Hepatocyte (in vitro differentiated cells): ENCODE measurements around the gene C1orf21. TPM values are rescaled to one million over a fixed set of nuclear protein-coding genes. Genes with fewer than 3 reads are reported as not detected.

Source experiments
- DNase-seq: peaks from one replicate; pipeline ENCODE4 v3.0.0-alpha.2; 2016; ENCODE audit warnings: low spot score
- H2AFZ ChIP-seq: fragments of 200-600 bp; sonication (generic); 2 replicates; pipeline ENCODE4 v1.6.0; 2016; ENCODE audit warnings: antibody characterized with exemption, mild to moderate bottlenecking
- H3K27ac ChIP-seq: fragments of 200-600 bp; sonication (generic); 2 replicates; pipeline ENCODE4 v1.5.1; 2016; ENCODE audit warnings: mild to moderate bottlenecking
- H3K27me3 ChIP-seq: fragments of 200-600 bp; sonication (generic); 2 replicates; pipeline ENCODE4 v1.6.1; 2016
- H3K36me3 ChIP-seq: fragments of 200-600 bp; sonication (generic); replicated peaks from 2 replicates; pipeline ENCODE4 v1.5.1; 2016; ENCODE audit warnings: low read depth; ENCODE audit not compliant: insufficient read depth
- H3K4me1 ChIP-seq: fragments of 200-600 bp; sonication (generic); 2 replicates; pipeline ENCODE4 v1.5.1; 2016; ENCODE audit warnings: mild to moderate bottlenecking, moderate library complexity; ENCODE audit not compliant: insufficient read depth
- H3K4me2 ChIP-seq: fragments of 200-600 bp; sonication (generic); 2 replicates; pipeline ENCODE4 v1.6.0; 2016
- H3K4me3 ChIP-seq: fragments of 200-600 bp; sonication (generic); 2 replicates; pipeline ENCODE4 v1.5.1; 2016; ENCODE audit warnings: mild to moderate bottlenecking
- H3K79me2 ChIP-seq: fragments of 200-600 bp; sonication (generic); 2 replicates; pipeline ENCODE4 v1.6.0; 2017; ENCODE audit warnings: mild to moderate bottlenecking
- H3K9me2 ChIP-seq: fragments of 200-600 bp; sonication (generic); replicated peaks from 2 replicates; pipeline ENCODE4 v1.6.0; 2017; ENCODE audit warnings: mild to moderate bottlenecking; ENCODE audit not compliant: insufficient read depth
- H3K9me3 ChIP-seq: fragments of 200-600 bp; sonication (generic); 2 replicates; pipeline ENCODE4 v1.5.1; 2016; ENCODE audit warnings: low read depth, mild to moderate bottlenecking
- H4K20me1 ChIP-seq: fragments of 200-600 bp; sonication (generic); 2 replicates; pipeline ENCODE4 v1.6.0; 2016; ENCODE audit warnings: mild to moderate bottlenecking; ENCODE audit not compliant: insufficient read depth, poor library complexity, severe bottlenecking
- EZH2 ChIP-seq: fragments of 200-600 bp; sonication (generic); IDR thresholded peaks from 2 replicates; pipeline ENCODE4 v1.6.1; 2016; ENCODE audit warnings: antibody characterized with exemption, mild to moderate bottlenecking, borderline replicate concordance
- EZH2phosphoT487 ChIP-seq: fragments of 200-600 bp; sonication (generic); IDR thresholded peaks from one replicate; pipeline ENCODE4 v1.6.1; 2018; ENCODE audit warnings: antibody characterized with exemption, mild to moderate bottlenecking, low read depth, moderate library complexity; ENCODE audit not compliant: unreplicated experiment, severe bottlenecking
- WGBS: methylation state at CpG from one replicate; pipeline ENCODE4 v1.1.6; 2016; ENCODE audit warnings: low lambda C conversion rate; ENCODE audit errors: missing lambda C conversion rate; 5-methylcytosine and 5-hydroxymethylcytosine counted together
- polyA plus RNA-seq: library from polyadenylated mRNA; unstranded; fragments of >200 nt; fragmentation: Nextera tagmentation; extraction: Ambion mirVana; gene quantifications from 2 replicates; pipeline ENCODE4 v1.2.1, GENCODE V29; 2016
- total RNA-seq: library from RNA; depleted of rRNA; stranded (reverse); fragments of >200 nt; gene quantifications from 2 replicates; pipeline ENCODE4 v1.2.3, GENCODE V29; 2014
- TF ChIP-seq, protein P1 (sequence below): fragments of 200-600 bp; sonication (generic); IDR thresholded peaks from 2 replicates; pipeline ENCODE4 v1.5.1; 2016; ENCODE audit warnings: antibody characterized with exemption, mild to moderate bottlenecking; ENCODE audit not compliant: poor library complexity

The C1orf21 gene
- total and polyA plus RNA-seq, 2 experiments from 2014 or later, result 26.9 to 37.9 TPM

DNA sequence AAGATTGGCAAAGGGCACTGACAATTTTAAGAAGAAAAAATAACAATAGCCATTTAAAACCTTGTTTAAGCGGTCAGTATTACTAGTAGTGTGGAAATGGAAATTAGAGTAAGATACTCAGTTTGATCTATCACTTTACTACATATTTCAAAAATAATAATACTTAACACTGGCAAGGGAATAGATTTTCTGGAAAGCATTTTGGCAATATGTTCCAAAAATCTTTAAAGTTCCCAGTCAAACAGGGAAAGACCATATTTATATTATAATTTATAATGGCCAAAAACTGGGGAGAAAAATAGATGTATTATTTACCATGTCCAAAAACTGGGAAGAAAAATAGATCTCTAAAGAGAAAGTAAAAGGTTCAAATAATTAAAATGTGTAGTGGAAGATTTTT is 28.6 kb upstream of the C1orf21 start:
- Histone ChIP-seq H3K9me3 (no peaks in the 10 kb centered on the region), H3K9me2 (no peaks in the 10 kb centered on the region), H3K4me3 (no peak overlapping the region), H2AFZ (no peak overlapping the region), H3K27ac (no peak overlapping the region), H3K4me1 (no peaks in the 10 kb centered on the region), H3K79me2 (no peaks in the 10 kb centered on the region), H4K20me1 (no peaks in the 10 kb centered on the region), H3K36me3 (no peaks in the 10 kb centered on the region), H3K27me3 (no peaks in the 10 kb centered on the region), H3K4me2 (no peak overlapping the region)
- DNase-seq, result no peak
- TF ChIP-seq EZH2 (no peak), EZH2phosphoT487 (no peak)
- TF ChIP-seq, protein P1, sequence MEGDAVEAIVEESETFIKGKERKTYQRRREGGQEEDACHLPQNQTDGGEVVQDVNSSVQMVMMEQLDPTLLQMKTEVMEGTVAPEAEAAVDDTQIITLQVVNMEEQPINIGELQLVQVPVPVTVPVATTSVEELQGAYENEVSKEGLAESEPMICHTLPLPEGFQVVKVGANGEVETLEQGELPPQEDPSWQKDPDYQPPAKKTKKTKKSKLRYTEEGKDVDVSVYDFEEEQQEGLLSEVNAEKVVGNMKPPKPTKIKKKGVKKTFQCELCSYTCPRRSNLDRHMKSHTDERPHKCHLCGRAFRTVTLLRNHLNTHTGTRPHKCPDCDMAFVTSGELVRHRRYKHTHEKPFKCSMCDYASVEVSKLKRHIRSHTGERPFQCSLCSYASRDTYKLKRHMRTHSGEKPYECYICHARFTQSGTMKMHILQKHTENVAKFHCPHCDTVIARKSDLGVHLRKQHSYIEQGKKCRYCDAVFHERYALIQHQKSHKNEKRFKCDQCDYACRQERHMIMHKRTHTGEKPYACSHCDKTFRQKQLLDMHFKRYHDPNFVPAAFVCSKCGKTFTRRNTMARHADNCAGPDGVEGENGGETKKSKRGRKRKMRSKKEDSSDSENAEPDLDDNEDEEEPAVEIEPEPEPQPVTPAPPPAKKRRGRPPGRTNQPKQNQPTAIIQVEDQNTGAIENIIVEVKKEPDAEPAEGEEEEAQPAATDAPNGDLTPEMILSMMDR, result no peak
- WGBS, result 95% methylated on average over 1 of the region's 1 CpG

DNA sequence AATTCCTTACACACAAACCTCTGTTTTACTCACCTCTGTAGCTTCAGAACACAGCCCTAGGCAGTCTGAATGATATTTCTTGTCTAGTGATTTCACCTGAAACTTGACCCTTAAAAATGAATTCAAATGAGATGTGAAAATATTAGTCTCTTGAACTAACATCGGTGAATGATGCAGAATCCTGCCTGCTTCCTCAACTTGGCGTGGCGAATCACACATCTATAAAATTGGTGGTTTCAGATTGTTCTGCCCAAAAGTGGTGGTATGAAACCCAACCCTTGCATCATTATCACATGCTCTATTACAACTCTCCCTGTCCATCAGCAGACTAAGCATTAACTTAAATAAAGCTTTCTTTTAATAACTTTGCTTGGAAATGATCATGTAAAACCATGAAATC is 26.9 kb upstream of the C1orf21 start:
- Histone ChIP-seq H3K4me3 (no peak overlapping the region), H3K4me1 (no peaks in the 10 kb centered on the region), H3K9me2 (no peaks in the 10 kb centered on the region), H3K4me2 (no peak overlapping the region), H3K27ac (no peak overlapping the region), H3K79me2 (no peaks in the 10 kb centered on the region), H3K36me3 (no peaks in the 10 kb centered on the region), H3K27me3 (no peaks in the 10 kb centered on the region), H4K20me1 (no peaks in the 10 kb centered on the region), H2AFZ (no peak overlapping the region), H3K9me3 (no peaks in the 10 kb centered on the region)
- WGBS, result 91% methylated on average over 3 of the region's 3 CpGs
- no peak for DNase-seq
- TF ChIP-seq EZH2phosphoT487 (no peak), EZH2 (no peak)
- TF ChIP-seq, protein P1, result no peak

DNA sequence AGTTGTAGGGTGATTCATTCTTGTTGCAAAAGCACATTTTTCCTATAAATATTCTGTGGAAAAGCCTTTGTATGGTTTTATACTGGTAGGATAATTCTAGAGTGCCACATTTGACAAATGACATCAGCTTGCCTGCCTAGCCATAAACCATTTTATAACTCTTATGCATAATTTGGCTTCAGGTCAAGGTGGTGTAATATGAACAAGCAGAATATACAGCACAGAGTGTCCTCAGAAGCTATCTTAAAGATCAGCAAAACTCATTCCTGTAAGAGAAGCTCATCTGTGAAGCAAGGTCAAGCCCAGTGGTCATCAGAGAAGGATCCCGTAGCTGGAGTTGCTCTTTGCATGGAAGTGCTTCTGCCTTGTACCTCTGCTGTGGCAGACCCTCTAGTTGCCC is 24.0 kb upstream of the C1orf21 start:
- no peak for TF ChIP-seq EZH2phosphoT487
- TF ChIP-seq, protein P1, result no peak
- no peak for TF ChIP-seq EZH2
- H3K4me3 ChIP-seq, result no peak overlapping the region
- 85% methylated on average over 1 of the region's 1 CpG for WGBS
- H3K27ac ChIP-seq, result peak overlapping the region; percentile 40
- H3K4me2 ChIP-seq, result no peak overlapping the region
- no peak overlapping the region for H2AFZ ChIP-seq
- no peaks in the 10 kb centered on the region for H3K9me2 ChIP-seq
- H3K36me3 ChIP-seq, result no peaks in the 10 kb centered on the region
- no peaks in the 10 kb centered on the region for H3K4me1 ChIP-seq
- no peaks in the 10 kb centered on the region for H3K9me3 ChIP-seq
- DNase-seq, result peak; percentile 30
- H3K27me3 ChIP-seq, result no peaks in the 10 kb centered on the region
- no peaks in the 10 kb centered on the region for H4K20me1 ChIP-seq
- no peaks in the 10 kb centered on the region for H3K79me2 ChIP-seq

DNA sequence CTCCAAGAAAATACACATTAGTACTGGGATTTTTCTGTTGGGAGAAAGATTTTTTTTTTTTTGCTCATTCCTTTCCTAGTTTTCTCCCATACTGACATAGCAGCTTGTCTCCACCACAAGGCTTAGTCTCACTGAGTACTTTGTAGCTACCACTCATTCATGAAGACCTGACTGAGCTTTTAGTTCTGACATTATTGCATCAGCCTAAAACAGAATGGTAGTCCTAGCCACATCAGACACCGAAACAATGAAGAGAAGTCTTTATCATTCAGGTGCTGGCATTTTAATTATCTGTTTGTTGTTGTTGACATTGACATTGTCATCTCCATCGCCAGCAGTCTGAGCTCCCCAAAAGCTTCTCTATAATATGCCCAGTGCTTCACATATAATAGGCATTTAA is 21.1 kb upstream of the C1orf21 start:
- no peaks in the 10 kb centered on the region for H3K79me2 ChIP-seq
- WGBS, result 85% methylated on average over 2 of the region's 2 CpGs
- DNase-seq, result no peak
- no peaks in the 10 kb centered on the region for H4K20me1 ChIP-seq
- H3K9me2 ChIP-seq, result no peaks in the 10 kb centered on the region
- no peak overlapping the region for H3K27ac ChIP-seq
- no peaks in the 10 kb centered on the region for H3K36me3 ChIP-seq
- H2AFZ ChIP-seq, result no peak overlapping the region
- H3K4me2 ChIP-seq, result no peak overlapping the region
- H3K4me1 ChIP-seq, result no peaks in the 10 kb centered on the region
- no peak overlapping the region for H3K4me3 ChIP-seq
- H3K27me3 ChIP-seq, result no peaks in the 10 kb centered on the region
- H3K9me3 ChIP-seq, result no peaks in the 10 kb centered on the region
- TF ChIP-seq, protein P1, result no peak
- no peak for TF ChIP-seq EZH2phosphoT487
- TF ChIP-seq EZH2, result no peak
